HEK293 (cell line): Measurements from ENCODE around the gene TMPRSS4.

ENCODE experiments used
- CTCF ChIA-PET: fragments of 350-600 bp; formaldehyde crosslinking; extraction: SDS; loops from one replicate; lab custom pipeline; 2021; ENCODE audit warnings: antibody characterized with exemption; lab: Yijun Ruan, JAX
- POLR2A ChIA-PET: fragments of 300-600 bp; formaldehyde crosslinking; extraction: SDS; loops from one replicate; lab custom pipeline; 2020; ENCODE audit warnings: antibody characterized with exemption, inconsistent platforms; lab: Yijun Ruan, JAX
- H3K27ac ChIP-seq: fragments of 200-500 bp; sonication (Bioruptor generic); 2 replicates; pipeline ENCODE4 v1.5.1; 2014; ENCODE audit warnings: low read depth, low read length, control low read depth, inconsistent platforms; ENCODE audit errors: extremely low read depth
- H3K36me3 ChIP-seq, 2 experiments: fragments of 200-500 bp in 1 of 2; sonication (Bioruptor generic) in 1 of 2; 1 replicate in 1 of 2; 2 replicates in 1 of 2; pipeline ENCODE4 v1.5.1; 2014 to 2017; ENCODE audit warnings: inconsistent platforms in 2 of 2, low read length in 2 of 2; ENCODE audit not compliant: control insufficient read depth in 2 of 2, insufficient read depth in 1 of 2
- H3K4me1 ChIP-seq: fragments of 200-500 bp; sonication (Bioruptor generic); 2 replicates; pipeline ENCODE4 v1.5.1; 2014; ENCODE audit warnings: mild to moderate bottlenecking, low read length, inconsistent platforms; ENCODE audit not compliant: control insufficient read depth, insufficient read depth
- H3K4me3 ChIP-seq: 2 replicates; pipeline ENCODE4 v1.5.1; 2011; ENCODE audit warnings: low read depth, mild to moderate bottlenecking, control low read depth, low read length, moderate library complexity
- H3K9me3 ChIP-seq: fragments of 200-500 bp; sonication (Bioruptor generic); 2 replicates; pipeline ENCODE4 v1.5.1; 2014; ENCODE audit warnings: low read depth, low read length, inconsistent platforms; ENCODE audit not compliant: control insufficient read depth, insufficient read depth
- CTCF ChIP-seq: fragments of 450-650 bp; formaldehyde crosslinking; IDR thresholded peaks from 2 replicates; pipeline ENCODE4 v1.5.1; 2016; ENCODE audit warnings: missing biosample characterization, missing genetic modification characterization
- HOXD13 ChIP-seq: sonication (generic); formaldehyde crosslinking; IDR thresholded peaks from 2 replicates; pipeline ENCODE4 v1.8.0; 2022; ENCODE audit warnings: missing genetic modification reagents, borderline replicate concordance
- KLF8 ChIP-seq: fragments of 450-650 bp; formaldehyde crosslinking; IDR thresholded peaks from 2 replicates; pipeline ENCODE4 v1.5.1; 2016; ENCODE audit warnings: missing biosample characterization, missing genetic modification characterization
- OVOL3 ChIP-seq: fragments of 450-650 bp; formaldehyde crosslinking; IDR thresholded peaks from 2 replicates; pipeline ENCODE4 v1.5.1; 2016; ENCODE audit warnings: missing biosample characterization, missing genetic modification characterization
- PATZ1 ChIP-seq: fragments of 450-650 bp; formaldehyde crosslinking; IDR thresholded peaks from 2 replicates; pipeline ENCODE4 v1.5.1; 2016; ENCODE audit warnings: missing biosample characterization, missing genetic modification characterization
- SP2 ChIP-seq: fragments of 450-650 bp; formaldehyde crosslinking; IDR thresholded peaks from 2 replicates; pipeline ENCODE4 v1.5.1; 2016; ENCODE audit warnings: missing biosample characterization, missing genetic modification characterization
- TCF7L2 ChIP-seq: IDR thresholded peaks from 2 replicates; pipeline ENCODE4 v1.6.1; 2011; ENCODE audit warnings: low read depth, mild to moderate bottlenecking, inconsistent platforms, low read length, moderate library complexity, borderline replicate concordance
- ZBTB10 ChIP-seq: fragments of 450-650 bp; formaldehyde crosslinking; IDR thresholded peaks from 2 replicates; pipeline ENCODE4 v1.5.1; 2016; ENCODE audit warnings: missing biosample characterization, missing genetic modification characterization
- ZEB2 ChIP-seq: fragments of 450-650 bp; formaldehyde crosslinking; IDR thresholded peaks from 2 replicates; pipeline ENCODE4 v1.5.1; 2016; ENCODE audit warnings: missing biosample characterization, missing genetic modification characterization
- ZNF221 ChIP-seq: fragments of 450-650 bp; formaldehyde crosslinking; IDR thresholded peaks from 2 replicates; pipeline ENCODE4 v1.5.1; 2017; ENCODE audit warnings: missing biosample characterization, missing genetic modification characterization, borderline replicate concordance
- ZNF23 ChIP-seq: fragments of 450-650 bp; formaldehyde crosslinking; IDR thresholded peaks from 2 replicates; pipeline ENCODE4 v1.5.1; 2016; ENCODE audit warnings: missing biosample characterization, missing genetic modification characterization, borderline replicate concordance
- ZNF302 ChIP-seq: fragments of 450-650 bp; formaldehyde crosslinking; IDR thresholded peaks from 2 replicates; pipeline ENCODE4 v1.5.1; 2016; ENCODE audit warnings: missing biosample characterization, missing genetic modification characterization, low read depth
- ZNF350 ChIP-seq: fragments of 450-650 bp; formaldehyde crosslinking; IDR thresholded peaks from 2 replicates; pipeline ENCODE4 v1.5.0; 2017; ENCODE audit warnings: missing biosample characterization, mild to moderate bottlenecking, missing genetic modification characterization
- ZNF366 ChIP-seq: fragments of 450-650 bp; formaldehyde crosslinking; conservative IDR thresholded peaks from 2 replicates; pipeline ENCODE4 v1.5.1; 2016; ENCODE audit warnings: missing biosample characterization, missing genetic modification characterization
- ZNF548 ChIP-seq: fragments of 450-650 bp; formaldehyde crosslinking; IDR thresholded peaks from 2 replicates; pipeline ENCODE4 v1.5.1; 2016; ENCODE audit warnings: missing biosample characterization, missing genetic modification characterization
- ZNF596 ChIP-seq: fragments of 450-650 bp; IDR thresholded peaks from 2 replicates; pipeline ENCODE4 v1.5.0; 2018; ENCODE audit warnings: missing biosample characterization, mild to moderate bottlenecking, missing genetic modification characterization, moderate library complexity
- ZNF629 ChIP-seq: fragments of 450-650 bp; formaldehyde crosslinking; IDR thresholded peaks from 2 replicates; pipeline ENCODE4 v1.5.1; 2017; ENCODE audit warnings: missing biosample characterization, missing genetic modification characterization
- ZNF658 ChIP-seq: fragments of 450-650 bp; formaldehyde crosslinking; IDR thresholded peaks from 2 replicates; pipeline ENCODE4; 2016; ENCODE audit warnings: missing biosample characterization, missing genetic modification characterization
- ZNF670 ChIP-seq: fragments of 450-650 bp; formaldehyde crosslinking; IDR thresholded peaks from 2 replicates; pipeline ENCODE4 v1.5.1; 2016; ENCODE audit warnings: missing biosample characterization, missing genetic modification characterization, low read depth
- ZNF837 ChIP-seq: fragments of 450-650 bp; formaldehyde crosslinking; IDR thresholded peaks from 2 replicates; pipeline ENCODE4 v1.5.1; 2016; ENCODE audit warnings: missing biosample characterization, missing genetic modification characterization
- ZSCAN16 ChIP-seq: fragments of 450-650 bp; formaldehyde crosslinking; IDR thresholded peaks from 2 replicates; pipeline ENCODE4 v1.5.1; 2016; ENCODE audit warnings: missing biosample characterization, missing genetic modification characterization
- ZSCAN23 ChIP-seq: fragments of 450-650 bp; formaldehyde crosslinking; IDR thresholded peaks from 2 replicates; pipeline ENCODE4 v1.5.1; 2016; ENCODE audit warnings: missing biosample characterization, missing genetic modification characterization
- ZSCAN5A ChIP-seq: fragments of 450-650 bp; formaldehyde crosslinking; IDR thresholded peaks from 2 replicates; pipeline ENCODE4 v1.5.1; 2016; ENCODE audit warnings: missing biosample characterization, missing genetic modification characterization

Gene TMPRSS4

GRCh38 chr11:118161786-118162185 is 84.9 kb downstream of the TMPRSS4 start:
- Histone ChIP-seq H3K27ac (no peak overlapping the region), H3K36me3 (no peaks in the 10 kb centered on the region), H3K4me1 (no peaks in the 10 kb centered on the region), H3K4me3 (no peak overlapping the region), H3K9me3 (no peaks in the 10 kb centered on the region)
- TF ChIP-seq ZNF596 (tag by site-specific recombination) (peak; percentile 65), PATZ1 (tag by site-specific recombination) (no peak)
- CTCF ChIA-PET: no interaction called here
- POLR2A ChIA-PET: no interaction called here

GRCh38 chr11:118162846-118163245 is 86.0 kb downstream of the TMPRSS4 start:
- TF ChIP-seq ZEB2 (tag by site-specific recombination) (no peak), ZBTB10 (tag by site-specific recombination) (no peak), ZSCAN23 (tag by site-specific recombination) (no peak), ZSCAN5A (tag by site-specific recombination) (no peak), ZNF302 (tag by site-specific recombination) (no peak), ZNF658 (tag by site-specific recombination) (no peak), ZNF366 (tag by site-specific recombination) (no peak), ZNF221 (no peak), ZNF670 (tag by site-specific recombination) (no peak), CTCF (no peak), ZNF548 (no peak)
- CTCF ChIA-PET: no interaction called here
- Histone ChIP-seq H3K27ac (no peak overlapping the region), H3K36me3 (no peaks in the 10 kb centered on the region), H3K4me1 (no peaks in the 10 kb centered on the region), H3K9me3 (no peaks in the 10 kb centered on the region), H3K4me3 (no peak overlapping the region)
- POLR2A ChIA-PET: no interaction called here

GRCh38 chr11:118163494-118163893 is 86.6 kb downstream of the TMPRSS4 start:
- H3K4me3 ChIP-seq: no peak overlapping the region
- CTCF ChIA-PET: interaction anchor here (0.5 kb wide), 1 partner anchor 217 kb away, joined by 3 read pairs; no protein-coding TSS in a partner anchor
- no peaks in the 10 kb centered on the region for H3K4me1 ChIP-seq
- H3K9me3 ChIP-seq: no peaks in the 10 kb centered on the region
- no peak overlapping the region for H3K27ac ChIP-seq
- no peaks in the 10 kb centered on the region for H3K36me3 ChIP-seq
- TF ChIP-seq TCF7L2: no peak
- TF ChIP-seq ZNF23 (tag by site-specific recombination): no peak
- no peak for TF ChIP-seq ZNF596 (tag by site-specific recombination)
- TF ChIP-seq HOXD13 (CRISPR knock-in tag): no peak
- no peak for TF ChIP-seq SP2 (tag by site-specific recombination)
- TF ChIP-seq ZSCAN16: no peak
- no peak for TF ChIP-seq ZNF366 (tag by site-specific recombination)
- TF ChIP-seq KLF8: no peak
- no peak for TF ChIP-seq ZNF350
- no peak for TF ChIP-seq OVOL3
- no peak for TF ChIP-seq ZNF629 (tag by site-specific recombination)
- no peak for TF ChIP-seq ZNF837
- TF ChIP-seq, all 188 proteins: peak for 0
- POLR2A ChIA-PET: no interaction called here
